ENCODE data around the gene SNX8.
"Not testable (repeated sequence)": the region's sequence is repeated elsewhere in the genome, so short reads cannot be mapped to it uniquely, and the experiment has no call there.

Gene SNX8

GRCh38 chr7:2350861-2351260, 36.6 kb upstream of the SNX8 start:
- TF ChIP-seq CTCF (IDR thresholded peaks at IDR 0.05; ENCODE audit: low read depth, low read length), result no peak
- no peak overlapping the region for H3K4me3 ChIP-seq (ENCODE audit: low read depth, low read length)
- in situ Hi-C loops (cut with HindIII; ENCODE audit: low sequenced_read_pairs), result no loop called here
- no peak for DNase-seq (ENCODE audit: low read depth, low spot score)

- H3K4me3 ChIP-seq (ENCODE audit: low read depth, low read length), result no peak overlapping the region
- no peak for DNase-seq (ENCODE audit: low read depth, low spot score)
- TF ChIP-seq CTCF (IDR thresholded peaks at IDR 0.05; ENCODE audit: low read depth, low read length), result no peak
- in situ Hi-C loops (cut with HindIII; ENCODE audit: low sequenced_read_pairs), result no loop called here
Observed at GRCh38 chr7:2350055-2350454, 35.8 kb upstream of the SNX8 start.

GRCh38 chr7:2347351-2348063, 33.3 kb upstream of the SNX8 start:
- in situ Hi-C loops (cut with HindIII; ENCODE audit: low sequenced_read_pairs); DNase-seq (ENCODE audit: low read depth, low spot score); H3K4me3 ChIP-seq (ENCODE audit: low read depth, low read length): not testable (repeated sequence)

- no peak for DNase-seq (ENCODE audit: low read depth, low spot score)
- no peak for TF ChIP-seq CTCF (IDR thresholded peaks at IDR 0.05; ENCODE audit: low read depth, low read length)
- no peak overlapping the region for H3K4me3 ChIP-seq (ENCODE audit: low read depth, low read length)
- in situ Hi-C loops (cut with HindIII; ENCODE audit: low sequenced_read_pairs), result no loop called here
Observed at GRCh38 chr7:2336626-2337299, 22.5 kb upstream of the SNX8 start.

- H3K4me3 ChIP-seq (ENCODE audit: low read depth, low read length); in situ Hi-C loops (cut with HindIII; ENCODE audit: low sequenced_read_pairs); DNase-seq (ENCODE audit: low read depth, low spot score): not testable (repeated sequence)
Observed at GRCh38 chr7:2332606-2333231, 18.5 kb upstream of the SNX8 start.

GRCh38 chr7:2331707-2332106, 17.5 kb upstream of the SNX8 start:
- in situ Hi-C loops (cut with HindIII; ENCODE audit: low sequenced_read_pairs), result no loop called here
- no peak for DNase-seq (ENCODE audit: low read depth, low spot score)
- no peak overlapping the region for H3K4me3 ChIP-seq (ENCODE audit: low read depth, low read length)
- TF ChIP-seq CTCF (IDR thresholded peaks at IDR 0.05; ENCODE audit: low read depth, low read length), result no peak

- no peak for TF ChIP-seq CTCF (IDR thresholded peaks at IDR 0.05; ENCODE audit: low read depth, low read length)
- DNase-seq (ENCODE audit: low read depth, low spot score), result no peak
- in situ Hi-C loops (cut with HindIII; ENCODE audit: low sequenced_read_pairs), result no loop called here
- no peak overlapping the region for H3K4me3 ChIP-seq (ENCODE audit: low read depth, low read length)
Observed at GRCh38 chr7:2330493-2330892, 16.3 kb upstream of the SNX8 start.

Data from astrocyte of the spinal cord (primary cell).